ENCODE results near the gene ASIC3.

DNA sequence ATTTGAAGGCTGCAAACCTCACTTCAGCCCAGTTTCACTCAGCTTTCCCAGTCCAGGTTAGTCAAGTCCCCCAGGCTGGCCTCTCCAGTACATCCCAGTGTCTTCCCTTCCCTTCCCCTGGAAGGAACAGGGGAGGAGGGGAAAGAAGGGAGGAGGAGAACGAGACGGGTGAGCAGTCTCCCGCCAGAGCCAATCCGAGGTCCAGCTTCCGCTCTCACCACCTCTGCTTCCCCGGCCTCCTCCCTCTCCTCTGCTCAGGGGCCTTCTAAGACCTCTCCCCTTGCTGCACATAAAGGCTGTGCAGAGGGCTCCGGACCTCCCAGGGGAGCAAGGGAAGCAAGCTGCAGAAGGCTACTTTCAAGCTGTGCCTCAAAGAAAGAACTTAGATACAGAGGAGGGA is 28.1 kb upstream of the ASIC3 start:
- TF ChIP-seq, protein P1, sequence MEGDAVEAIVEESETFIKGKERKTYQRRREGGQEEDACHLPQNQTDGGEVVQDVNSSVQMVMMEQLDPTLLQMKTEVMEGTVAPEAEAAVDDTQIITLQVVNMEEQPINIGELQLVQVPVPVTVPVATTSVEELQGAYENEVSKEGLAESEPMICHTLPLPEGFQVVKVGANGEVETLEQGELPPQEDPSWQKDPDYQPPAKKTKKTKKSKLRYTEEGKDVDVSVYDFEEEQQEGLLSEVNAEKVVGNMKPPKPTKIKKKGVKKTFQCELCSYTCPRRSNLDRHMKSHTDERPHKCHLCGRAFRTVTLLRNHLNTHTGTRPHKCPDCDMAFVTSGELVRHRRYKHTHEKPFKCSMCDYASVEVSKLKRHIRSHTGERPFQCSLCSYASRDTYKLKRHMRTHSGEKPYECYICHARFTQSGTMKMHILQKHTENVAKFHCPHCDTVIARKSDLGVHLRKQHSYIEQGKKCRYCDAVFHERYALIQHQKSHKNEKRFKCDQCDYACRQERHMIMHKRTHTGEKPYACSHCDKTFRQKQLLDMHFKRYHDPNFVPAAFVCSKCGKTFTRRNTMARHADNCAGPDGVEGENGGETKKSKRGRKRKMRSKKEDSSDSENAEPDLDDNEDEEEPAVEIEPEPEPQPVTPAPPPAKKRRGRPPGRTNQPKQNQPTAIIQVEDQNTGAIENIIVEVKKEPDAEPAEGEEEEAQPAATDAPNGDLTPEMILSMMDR (optimal IDR thresholded peaks at IDR 0.05 in 1 of 3, IDR thresholded peaks at IDR 0.05 in 1 of 3, conservative IDR thresholded peaks at IDR 0.05 in 1 of 3; ENCODE audit: extremely low read depth in 1 of 3, insufficient read depth in 2 of 3, low read length in 3 of 3) = no peak
- TF ChIP-seq EZH2 (IDR thresholded peaks at IDR 0.05; ENCODE audit: low read length) = no peak
